ENCODE results near the gene TFIP11.

GRCh38 chr22:26501996-26502395 is 10.3 kb downstream of the TFIP11 start:
- no peak for TF ChIP-seq CTCF (IDR thresholded peaks at IDR 0.05)
- TF ChIP-seq JAZF1 (CRISPR knock-in tag; IDR thresholded peaks at IDR 0.05) = no peak
- TF ChIP-seq FOXK1 (CRISPR knock-in tag; IDR thresholded peaks at IDR 0.05) = no peak
- no peak for TF ChIP-seq JUN (CRISPR knock-in tag; IDR thresholded peaks at IDR 0.05)
- TF ChIP-seq HMGXB4 (CRISPR knock-in tag; IDR thresholded peaks at IDR 0.05) = no peak
- TF ChIP-seq MAX (CRISPR knock-in tag; IDR thresholded peaks at IDR 0.05) = no peak
- TF ChIP-seq ESRRA (CRISPR knock-in tag; IDR thresholded peaks at IDR 0.05; ENCODE audit: borderline replicate concordance) = no peak
- TF ChIP-seq SMAD3 (CRISPR knock-in tag; IDR thresholded peaks at IDR 0.05; ENCODE audit: borderline replicate concordance) = no peak
